Measurements from ENCODE around the gene GCSAM.
A peak's percentile ranks its signal among the peaks of the same experiment; 100 is the strongest.

Gene GCSAM
- long read RNA-seq, partial matches to known transcripts, result 0 of 2 reads
- long read RNA-seq, other reads (novel, unspliced or antisense), result 0 of 2 reads

- TF ChIP-seq SPI1 (IDR thresholded peaks at IDR 0.05; ENCODE audit: borderline replicate concordance, low read depth), result peak; percentile 88
- peak; percentile 55 for TF ChIP-seq GABPA (IDR thresholded peaks at IDR 0.05; ENCODE audit: low read depth)
- no peak for TF ChIP-seq REST (IDR thresholded peaks at IDR 0.05; ENCODE audit: insufficient replicate concordance, low read depth)
- TF ChIP-seq POLR2AphosphoS5 (IDR thresholded peaks at IDR 0.05; ENCODE audit: low read depth), result peak; percentile 57
- TF ChIP-seq CTCF (IDR thresholded peaks at IDR 0.05; ENCODE audit: insufficient read depth, low read length), result no peak
- H3K27ac ChIP-seq (replicated peaks), result peak within 1 kb of the TSS; percentile 22
- DNase-seq (ENCODE audit: low read depth in 1 of 2, low spot score in 1 of 2), result peak; percentile 27 to 90
- H3K27me3 ChIP-seq (ENCODE audit: insufficient read depth, poor library complexity, severe bottlenecking), result no peaks in the 10 kb centered on the region
- H3K4me3 ChIP-seq (replicated peaks; ENCODE audit: insufficient read depth, low read length), result no peak within 1 kb of the TSS
Measured at GRCh38 chr3:112132975-112133448, at the start of gene GCSAM. Gene GCSAM (minus strand): TSS chr3:112133248. CDS start chr3:112133120, 128 bp downstream.

- H3K4me3 ChIP-seq (replicated peaks; ENCODE audit: insufficient read depth, low read length), result no peak overlapping the region
- no peak overlapping the region for H3K27ac ChIP-seq (replicated peaks)
- no peak for DNase-seq (ENCODE audit: low read depth in 1 of 2, low spot score in 1 of 2)
- no peaks in the 10 kb centered on the region for H3K27me3 ChIP-seq (ENCODE audit: insufficient read depth, poor library complexity, severe bottlenecking)
- no peak for TF ChIP-seq REST (IDR thresholded peaks at IDR 0.05; ENCODE audit: insufficient replicate concordance, low read depth)
- TF ChIP-seq POLR2AphosphoS5 (IDR thresholded peaks at IDR 0.05; ENCODE audit: low read depth), result no peak
- TF ChIP-seq GABPA (IDR thresholded peaks at IDR 0.05; ENCODE audit: low read depth), result no peak
- TF ChIP-seq SPI1 (IDR thresholded peaks at IDR 0.05; ENCODE audit: borderline replicate concordance, low read depth), result no peak
- TF ChIP-seq CTCF (IDR thresholded peaks at IDR 0.05; ENCODE audit: insufficient read depth, low read length), result no peak
Measured at GRCh38 chr3:112175646-112176045, 42.6 kb upstream of the GCSAM start.

- Histone ChIP-seq H3K27ac (replicated peaks) (no peak overlapping the region), H3K4me3 (replicated peaks; ENCODE audit: insufficient read depth, low read length) (no peak overlapping the region), H3K27me3 (ENCODE audit: insufficient read depth, poor library complexity, severe bottlenecking) (no peaks in the 10 kb centered on the region)
- no peak for DNase-seq (ENCODE audit: low read depth in 1 of 2, low spot score in 1 of 2)
- no peak for TF ChIP-seq SPI1 (IDR thresholded peaks at IDR 0.05; ENCODE audit: borderline replicate concordance, low read depth)
- no peak for TF ChIP-seq REST (IDR thresholded peaks at IDR 0.05; ENCODE audit: insufficient replicate concordance, low read depth)
- TF ChIP-seq CTCF (IDR thresholded peaks at IDR 0.05; ENCODE audit: insufficient read depth, low read length), result no peak
- no peak for TF ChIP-seq POLR2AphosphoS5 (IDR thresholded peaks at IDR 0.05; ENCODE audit: low read depth)
- TF ChIP-seq GABPA (IDR thresholded peaks at IDR 0.05; ENCODE audit: low read depth), result no peak
Measured at GRCh38 chr3:112175037-112175436, 42.0 kb upstream of the GCSAM start.

All from HL-60 (cell line).